Left forelimb (tissue), 1 donor: ENCODE measurements around the gene KDM4B.
"Not testable (repeated sequence)": the region's sequence is repeated elsewhere in the genome, so short reads cannot be mapped to it uniquely, and the experiment has no call there.

ENCODE experiments used
- DNase-seq: peaks from one replicate; pipeline ENCODE4 v3.0.0-alpha.2; 2018; ENCODE audit warnings: low spot score

The KDM4B gene

DNA sequence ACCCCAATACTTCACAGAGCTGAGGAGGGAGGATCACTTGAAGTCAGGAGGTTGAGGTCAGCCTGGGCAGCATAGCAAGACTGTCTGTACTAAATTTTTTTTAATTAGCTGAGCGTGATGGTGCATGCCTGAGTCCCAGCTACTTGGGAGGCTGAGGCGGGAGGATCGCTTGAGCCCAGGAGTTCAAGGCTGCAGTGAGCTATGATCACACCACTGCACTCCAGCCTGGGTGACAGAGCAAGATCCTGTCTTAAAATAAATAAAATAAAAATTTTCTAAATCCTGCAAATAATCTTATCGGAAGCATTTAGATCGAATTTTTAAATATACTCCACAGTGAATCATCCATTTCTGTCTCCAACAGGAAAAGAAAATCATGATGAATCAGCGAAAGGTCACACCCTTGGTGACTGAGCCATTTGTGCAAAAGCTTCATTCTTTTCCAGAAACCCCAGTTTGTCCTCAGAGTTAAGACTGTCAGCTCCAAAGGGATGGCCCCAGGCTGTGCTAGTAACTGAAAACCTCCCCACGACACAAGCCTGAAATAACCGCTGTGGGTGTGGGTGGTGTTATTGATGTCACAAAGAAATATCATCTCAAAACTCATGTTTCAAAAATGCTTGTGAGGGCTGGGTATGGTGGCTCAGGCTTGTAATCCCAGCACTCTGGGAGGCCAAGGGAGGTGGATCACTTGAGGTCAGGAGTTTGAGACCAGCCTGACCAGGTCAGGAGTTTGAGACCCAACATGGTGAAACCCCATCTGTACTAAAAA is 204.1 kb downstream of the KDM4B start:
- DNase-seq, result no peak

GRCh38 chr19:5173993-5174392 is 205.1 kb downstream of the KDM4B start:
- no peak for DNase-seq

DNA sequence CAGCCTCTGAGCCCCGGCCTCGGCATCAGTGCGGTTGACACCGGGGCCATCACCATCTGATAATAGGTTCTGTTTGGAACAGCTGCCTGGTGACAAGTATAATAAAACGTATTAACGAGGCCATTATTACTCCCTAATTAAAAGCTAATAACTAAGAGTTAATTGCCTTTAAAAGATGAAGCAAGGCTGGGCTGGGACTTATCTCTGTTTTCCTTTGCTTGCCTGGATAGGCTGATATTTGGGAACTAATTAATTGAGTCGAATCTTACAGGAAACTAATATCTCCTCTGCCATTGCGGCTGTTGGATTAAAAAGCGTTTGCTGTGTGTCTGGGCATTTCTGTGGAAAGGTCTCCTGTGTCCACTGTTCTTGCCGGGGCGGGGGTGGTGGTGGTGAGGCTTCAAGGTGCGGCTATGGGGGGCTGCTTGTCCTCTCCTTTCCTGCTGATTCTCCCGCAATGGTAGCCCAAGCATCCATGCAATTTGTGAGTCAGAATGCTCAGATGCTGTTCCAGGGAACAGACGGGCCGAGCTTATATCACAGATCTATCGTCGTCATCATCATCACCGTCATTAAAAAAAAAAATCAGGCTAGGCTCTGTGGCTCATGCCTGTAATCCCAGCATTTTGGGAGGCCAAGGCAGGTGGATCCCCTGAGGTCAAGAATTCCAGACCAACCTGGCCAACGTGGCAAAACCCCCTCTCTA is 209.0 kb downstream of the KDM4B start:
- no peak for DNase-seq

DNA sequence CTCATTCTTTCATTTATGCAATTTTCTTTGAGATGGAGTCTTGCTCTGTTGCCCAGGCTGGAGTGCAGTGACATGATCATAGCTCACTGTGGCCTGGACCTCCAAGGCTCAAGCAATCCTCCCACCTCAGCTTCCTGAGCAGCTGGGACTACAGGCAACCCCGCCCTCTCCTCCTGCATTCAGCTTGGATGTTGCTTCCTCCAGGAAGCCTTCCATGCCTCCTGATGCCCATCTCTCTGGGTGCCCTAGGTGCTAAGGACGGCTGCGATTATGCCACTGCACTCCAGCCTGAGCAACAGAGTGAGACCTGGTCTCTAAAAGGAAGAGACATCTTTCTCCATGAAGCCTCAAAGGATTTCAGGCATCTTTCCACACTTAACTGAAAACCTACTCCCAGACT is 209.9 kb downstream of the KDM4B start:
- no peak for DNase-seq

DNA sequence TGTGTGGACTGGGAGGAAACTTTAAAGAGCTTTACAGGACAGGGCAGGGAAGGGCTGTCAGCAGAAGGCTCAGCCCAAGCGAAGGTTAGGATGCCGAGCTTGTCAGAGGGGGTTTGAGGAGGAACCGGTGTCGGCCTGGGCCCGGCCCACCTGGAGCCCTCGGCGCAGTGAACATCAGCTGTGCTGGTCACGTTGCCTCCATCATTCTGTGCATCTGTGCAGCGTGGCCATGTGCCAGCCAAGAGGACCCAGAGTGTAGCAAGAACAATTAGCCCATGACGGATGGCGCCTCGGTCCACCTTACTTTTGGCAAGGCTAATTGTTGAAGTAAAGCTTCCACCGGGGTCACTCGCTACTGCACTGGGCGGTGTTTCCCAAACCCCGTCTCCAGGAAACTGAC is 210.3 kb downstream of the KDM4B start:
- no peak for DNase-seq

DNA sequence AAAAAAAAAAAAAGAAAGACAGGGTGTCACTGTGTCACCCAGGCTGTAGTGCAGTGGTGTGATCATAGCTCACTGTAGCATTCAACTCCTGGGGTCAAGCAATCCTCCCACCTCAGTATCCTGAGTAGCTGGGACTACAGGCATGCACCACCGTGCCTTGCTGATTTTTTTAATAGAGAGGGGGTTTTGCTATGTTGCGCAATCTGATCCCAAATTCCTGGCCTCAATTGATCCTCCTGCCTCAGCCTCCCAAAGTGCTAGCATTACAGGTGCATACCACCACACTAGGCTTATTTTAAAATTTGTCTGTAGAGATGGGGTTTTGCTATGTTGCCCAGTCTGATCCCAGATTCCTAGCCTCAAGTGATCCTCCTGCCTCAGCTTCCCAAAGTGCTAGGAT is 212.4 kb downstream of the KDM4B start:
- DNase-seq, result no peak

DNA sequence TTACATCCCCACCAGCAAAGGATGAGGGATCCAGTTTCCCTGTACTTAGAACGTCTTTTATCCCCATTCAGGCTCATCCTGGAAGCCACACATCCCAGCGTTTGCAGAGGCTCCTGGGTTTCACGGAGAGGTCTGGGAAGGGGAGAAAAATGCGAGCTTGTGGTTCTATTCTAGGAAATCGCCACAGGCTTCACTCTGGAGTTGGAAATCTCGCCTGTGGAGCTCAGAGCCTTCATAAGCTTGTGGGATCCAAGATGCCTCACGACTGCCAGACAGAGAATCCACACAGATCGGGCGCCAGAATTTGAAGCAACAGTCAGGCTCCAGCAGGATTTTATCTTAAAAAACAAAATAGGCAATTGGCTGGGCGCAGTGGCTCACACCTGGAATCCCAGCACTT is 213.8 kb downstream of the KDM4B start:
- DNase-seq, result no peak

DNA sequence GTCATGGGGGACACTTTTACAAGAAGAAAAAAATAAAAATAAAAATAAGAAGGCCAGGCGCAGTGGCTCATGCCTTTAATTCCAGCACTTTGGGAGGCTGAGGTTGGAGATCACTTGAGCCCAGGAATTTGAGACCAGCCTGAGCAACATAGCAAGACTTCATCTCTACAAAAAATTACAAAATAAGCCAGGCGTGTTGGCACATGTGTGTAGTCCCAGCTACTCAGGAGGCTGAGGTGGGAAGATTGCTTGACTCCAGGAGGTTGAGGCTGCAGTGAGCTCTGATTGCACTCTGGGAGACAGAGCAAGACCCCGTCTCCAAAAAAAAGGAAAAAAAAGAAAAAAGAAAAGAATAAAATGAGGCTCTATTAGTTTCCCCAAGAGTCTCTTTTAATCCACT is 214.7 kb downstream of the KDM4B start:
- DNase-seq, result no peak

DNA sequence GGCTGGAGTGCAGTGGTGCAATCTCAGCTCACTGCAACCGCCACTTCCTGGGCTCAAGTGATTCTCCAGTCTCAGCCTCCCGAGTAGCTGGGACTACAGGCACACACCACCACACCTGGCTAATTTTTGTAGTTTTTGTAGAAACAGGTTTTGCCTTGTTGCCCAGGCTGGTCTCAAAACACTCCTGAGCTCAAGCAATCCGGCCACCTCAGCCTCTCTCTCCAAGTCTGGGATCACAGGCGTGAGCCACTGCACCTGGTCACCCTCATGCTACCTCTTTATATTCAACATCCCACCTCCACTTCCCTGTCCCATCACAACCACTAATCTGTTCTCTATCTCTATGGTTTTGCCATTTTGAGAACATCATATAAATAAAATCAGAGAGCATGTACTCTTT is 216.0 kb downstream of the KDM4B start:
- DNase-seq, result no peak

- no peak for DNase-seq
Measured at GRCh38 chr19:5186293-5187050, 217.6 kb downstream of the KDM4B start.

GRCh38 chr19:5188548-5189317 is 219.8 kb downstream of the KDM4B start:
- DNase-seq, result no peak

DNA sequence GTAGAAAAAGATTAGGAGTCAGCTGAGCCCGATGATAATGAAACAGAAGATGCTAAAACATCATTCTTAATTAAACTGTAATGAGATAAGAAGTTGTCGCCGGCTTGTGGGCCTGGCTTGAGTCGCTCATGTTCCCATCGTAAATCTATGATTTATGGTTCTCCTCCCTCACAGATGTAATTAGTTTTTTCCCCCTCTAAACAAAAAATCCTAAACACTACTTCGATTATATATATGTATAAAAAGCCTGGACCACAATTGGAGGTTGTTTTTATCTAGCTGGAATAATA is 220.3 kb downstream of the KDM4B start:
- DNase-seq, result no peak

DNA sequence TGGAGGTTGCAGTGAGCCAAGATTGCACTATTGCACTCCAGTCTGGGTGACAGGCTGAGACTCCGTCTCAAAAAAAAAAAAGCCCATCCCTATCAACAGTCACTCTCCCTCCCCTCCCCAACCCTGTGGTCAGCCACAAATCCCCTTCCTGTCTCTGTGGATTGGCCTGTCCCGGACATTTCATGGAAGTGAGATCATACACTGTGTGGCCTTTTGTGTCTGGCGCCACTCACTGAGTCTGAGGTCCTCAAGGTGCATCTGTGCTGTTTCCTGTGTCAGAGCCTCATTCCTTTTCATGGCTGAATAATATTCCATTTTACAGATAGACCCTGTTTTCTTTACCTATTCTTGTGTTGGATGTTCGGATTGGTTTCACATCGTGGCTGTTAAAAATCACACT is 222.2 kb downstream of the KDM4B start:
- DNase-seq, result no peak

DNA sequence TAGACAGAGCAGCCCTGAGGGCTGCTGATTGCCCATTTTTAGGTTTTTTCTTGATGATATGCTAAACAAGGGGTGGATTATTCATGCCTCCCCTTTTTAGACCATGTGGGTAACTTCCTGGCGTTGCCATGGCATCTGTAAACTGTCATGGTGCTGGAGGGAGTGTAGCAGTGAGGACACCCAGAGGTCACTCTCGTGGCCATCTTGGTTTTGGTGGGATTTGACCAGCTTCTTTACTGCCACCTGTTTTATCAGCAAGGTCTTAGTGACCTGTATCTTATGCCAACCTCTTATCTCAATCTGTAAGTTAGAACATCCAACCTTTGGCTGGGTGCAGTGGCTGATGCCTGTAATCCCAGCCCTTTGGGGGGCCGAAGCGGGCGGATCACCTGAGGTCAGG is 223.7 kb downstream of the KDM4B start:
- DNase-seq, result no peak

- no peak for DNase-seq
Measured at GRCh38 chr19:5193192-5193591, 224.3 kb downstream of the KDM4B start.

GRCh38 chr19:5194641-5195040 is 225.7 kb downstream of the KDM4B start:
- DNase-seq, result no peak

DNA sequence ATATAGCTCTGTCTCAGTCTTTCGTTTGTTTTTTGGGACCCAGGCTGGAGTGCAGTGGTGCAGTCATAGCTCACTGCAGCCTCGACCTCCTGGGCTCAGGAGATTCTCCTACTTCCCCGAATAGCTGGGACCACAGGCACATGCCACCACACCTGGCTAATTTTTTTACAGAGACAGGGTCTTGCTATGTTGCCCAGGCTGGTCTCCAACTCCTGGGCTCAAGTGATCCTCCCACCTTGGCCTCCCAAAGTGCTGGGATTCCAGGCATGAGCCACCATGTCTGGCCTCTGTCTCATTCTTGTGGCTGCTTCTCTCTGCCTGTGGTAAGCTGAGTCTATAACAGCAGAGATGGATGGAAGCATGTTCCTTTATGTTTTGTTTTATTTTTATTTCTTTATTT is 226.7 kb downstream of the KDM4B start:
- not testable (repeated sequence) for DNase-seq

GRCh38 chr19:5196832-5197231 is 227.9 kb downstream of the KDM4B start:
- DNase-seq, result no peak

- DNase-seq, result no peak
Measured at GRCh38 chr19:5200844-5201243, 231.9 kb downstream of the KDM4B start.

GRCh38 chr19:5202553-5202952 is 233.6 kb downstream of the KDM4B start:
- DNase-seq, result no peak
